DOHH2 (cell line): ENCODE results near the gene EOGT.

Source experiments
- H3F3A ChIP-seq: fragments of 200-600 bp; sonication (generic), shearing (Covaris generic); 2 replicates; pipeline ENCODE4 v1.6.0; 2016; ENCODE audit warnings: antibody characterized with exemption, mild to moderate bottlenecking; ENCODE audit not compliant: control insufficient read depth, insufficient read depth
- H3K27ac ChIP-seq: fragments of 200-600 bp; sonication (generic); 2 replicates; pipeline ENCODE4 v1.5.1; 2014; ENCODE audit warnings: low read depth, mild to moderate bottlenecking, low read length, moderate library complexity
- H3K27me3 ChIP-seq: fragments of 200-600 bp; sonication (generic); 2 replicates; pipeline ENCODE4 v1.6.1; 2014; ENCODE audit warnings: mild to moderate bottlenecking, low read length, mixed read lengths; ENCODE audit not compliant: control insufficient read depth
- H3K36me3 ChIP-seq: fragments of 200-600 bp; sonication (generic); 2 replicates; pipeline ENCODE4 v1.6.1; 2014; ENCODE audit warnings: mild to moderate bottlenecking, low read length, moderate library complexity, mixed read lengths; ENCODE audit not compliant: control insufficient read depth
- H3K4me1 ChIP-seq: fragments of 200-600 bp; sonication (generic); 2 replicates; pipeline ENCODE4 v1.6.1; 2014; ENCODE audit warnings: mild to moderate bottlenecking, low read length, mixed read lengths; ENCODE audit not compliant: control insufficient read depth
- H3K4me2 ChIP-seq: fragments of 200-600 bp; sonication (generic); 2 replicates; pipeline ENCODE4 v1.6.0; 2014; ENCODE audit warnings: mild to moderate bottlenecking, low read length, moderate library complexity
- H3K4me3 ChIP-seq: fragments of 200-600 bp; sonication (generic); 2 replicates; pipeline ENCODE4 v1.5.1; 2014; ENCODE audit warnings: mild to moderate bottlenecking, low read length, mixed read lengths
- H3K79me2 ChIP-seq: fragments of 200-600 bp; sonication (generic); 2 replicates; pipeline ENCODE4 v1.6.1; 2014; ENCODE audit warnings: mild to moderate bottlenecking, low read length, mixed read lengths; ENCODE audit not compliant: control insufficient read depth
- H3K9me2 ChIP-seq: fragments of 200-600 bp; sonication (generic); replicated peaks from 2 replicates; pipeline ENCODE4 v1.6.1; 2014; ENCODE audit warnings: mild to moderate bottlenecking, low read length, mixed read lengths; ENCODE audit not compliant: control insufficient read depth
- H3K9me3 ChIP-seq: fragments of 200-600 bp; sonication (generic); 2 replicates; pipeline ENCODE4 v1.6.1; 2014; ENCODE audit warnings: antibody characterized with exemption, low read length, mixed read lengths; ENCODE audit not compliant: control insufficient read depth, insufficient read depth
- H4K20me1 ChIP-seq: fragments of 200-600 bp; sonication (generic); 2 replicates; pipeline ENCODE4 v1.6.0; 2014; ENCODE audit warnings: low read depth, mild to moderate bottlenecking, antibody characterized with exemption, low read length, moderate library complexity; ENCODE audit not compliant: control insufficient read depth, insufficient read depth
- EZH2phosphoT487 ChIP-seq: fragments of 200-600 bp; sonication (generic); IDR thresholded peaks from 2 replicates; pipeline ENCODE4 v1.6.1; 2017; ENCODE audit warnings: borderline replicate concordance, mild to moderate bottlenecking, antibody characterized with exemption, low read length, moderate library complexity, mixed read lengths
- TF ChIP-seq, protein P1 (sequence below): fragments of 200-600 bp; sonication (generic); IDR thresholded peaks from one replicate; pipeline ENCODE4 v1.5.1; 2014; ENCODE audit warnings: antibody characterized with exemption, mild to moderate bottlenecking, low read depth, low read length; ENCODE audit not compliant: poor library complexity, severe bottlenecking

EOGT gene

DNA sequence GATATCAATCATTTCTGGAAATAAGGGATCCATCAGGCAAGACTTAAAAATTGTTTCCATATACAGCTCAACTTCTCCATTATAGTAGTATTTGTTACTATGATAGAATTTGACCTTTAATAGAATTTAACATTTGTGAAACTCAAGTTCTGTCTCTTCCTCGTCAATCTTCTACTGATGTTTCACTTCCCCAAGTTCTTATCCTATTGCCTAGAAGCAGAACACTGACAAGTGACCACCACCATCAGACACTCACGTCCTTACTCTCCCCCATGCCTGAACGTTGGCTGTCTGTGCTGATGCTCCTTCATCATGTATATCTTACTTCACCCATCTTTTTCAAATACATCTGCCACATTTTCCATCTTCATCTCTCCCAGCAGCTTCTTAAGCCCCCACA lies 54.6 kb downstream of the EOGT start:
- TF ChIP-seq, protein P1, sequence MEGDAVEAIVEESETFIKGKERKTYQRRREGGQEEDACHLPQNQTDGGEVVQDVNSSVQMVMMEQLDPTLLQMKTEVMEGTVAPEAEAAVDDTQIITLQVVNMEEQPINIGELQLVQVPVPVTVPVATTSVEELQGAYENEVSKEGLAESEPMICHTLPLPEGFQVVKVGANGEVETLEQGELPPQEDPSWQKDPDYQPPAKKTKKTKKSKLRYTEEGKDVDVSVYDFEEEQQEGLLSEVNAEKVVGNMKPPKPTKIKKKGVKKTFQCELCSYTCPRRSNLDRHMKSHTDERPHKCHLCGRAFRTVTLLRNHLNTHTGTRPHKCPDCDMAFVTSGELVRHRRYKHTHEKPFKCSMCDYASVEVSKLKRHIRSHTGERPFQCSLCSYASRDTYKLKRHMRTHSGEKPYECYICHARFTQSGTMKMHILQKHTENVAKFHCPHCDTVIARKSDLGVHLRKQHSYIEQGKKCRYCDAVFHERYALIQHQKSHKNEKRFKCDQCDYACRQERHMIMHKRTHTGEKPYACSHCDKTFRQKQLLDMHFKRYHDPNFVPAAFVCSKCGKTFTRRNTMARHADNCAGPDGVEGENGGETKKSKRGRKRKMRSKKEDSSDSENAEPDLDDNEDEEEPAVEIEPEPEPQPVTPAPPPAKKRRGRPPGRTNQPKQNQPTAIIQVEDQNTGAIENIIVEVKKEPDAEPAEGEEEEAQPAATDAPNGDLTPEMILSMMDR: no peak
- TF ChIP-seq EZH2phosphoT487: no peak
- H3K27me3 ChIP-seq: peaks cover 3% of the 10 kb centered on the region

DNA sequence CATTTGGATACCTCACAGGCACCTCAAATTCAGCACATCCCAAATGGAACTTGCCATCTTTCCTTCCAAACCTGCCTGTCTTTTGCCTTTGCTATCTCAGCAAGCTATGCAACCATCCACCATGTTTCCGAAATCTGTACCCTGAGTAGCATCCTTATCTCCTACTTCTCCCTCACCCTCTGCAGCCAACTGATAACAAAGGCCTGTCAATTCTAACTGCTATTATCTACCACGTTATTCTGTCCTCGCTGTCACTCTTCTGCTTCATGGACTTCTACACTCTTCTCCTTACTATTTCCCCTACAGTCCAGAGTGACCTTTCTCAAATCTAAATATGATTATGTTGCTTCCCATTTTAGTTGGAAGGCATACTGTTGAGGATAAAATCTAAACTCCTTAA lies 55.6 kb downstream of the EOGT start:
- H3K4me3 ChIP-seq: no peak overlapping the region
- no peaks in the 10 kb centered on the region; the same call in 1 of the 2 replicates for H3K27me3 ChIP-seq
- TF ChIP-seq, protein P1: no peak
- TF ChIP-seq EZH2phosphoT487: no peak
- no peaks in the 10 kb centered on the region for H3K4me1 ChIP-seq
- H3K4me2 ChIP-seq: no peak overlapping the region
- no peaks in the 10 kb centered on the region for H3K9me3 ChIP-seq
- no peaks in the 10 kb centered on the region for H3K9me2 ChIP-seq
- H4K20me1 ChIP-seq: no peaks in the 10 kb centered on the region
- H3F3A ChIP-seq: no peaks in the 10 kb centered on the region
- no peak overlapping the region for H3K27ac ChIP-seq
- no peaks in the 10 kb centered on the region for H3K79me2 ChIP-seq
- H3K36me3 ChIP-seq: no peaks in the 10 kb centered on the region

More for the DNA sequence above, 54.6 kb downstream of the EOGT start:
- H3K27ac ChIP-seq: no peak overlapping the region
- no peak overlapping the region for H3K4me2 ChIP-seq
- no peaks in the 10 kb centered on the region for H3K36me3 ChIP-seq
- H3K9me2 ChIP-seq: no peaks in the 10 kb centered on the region
- H4K20me1 ChIP-seq: no peaks in the 10 kb centered on the region
- no peaks in the 10 kb centered on the region for H3K79me2 ChIP-seq
- no peaks in the 10 kb centered on the region for H3K4me1 ChIP-seq
- H3K4me3 ChIP-seq: no peak overlapping the region
- H3K9me3 ChIP-seq: no peaks in the 10 kb centered on the region
- H3F3A ChIP-seq: no peaks in the 10 kb centered on the region

DNA sequence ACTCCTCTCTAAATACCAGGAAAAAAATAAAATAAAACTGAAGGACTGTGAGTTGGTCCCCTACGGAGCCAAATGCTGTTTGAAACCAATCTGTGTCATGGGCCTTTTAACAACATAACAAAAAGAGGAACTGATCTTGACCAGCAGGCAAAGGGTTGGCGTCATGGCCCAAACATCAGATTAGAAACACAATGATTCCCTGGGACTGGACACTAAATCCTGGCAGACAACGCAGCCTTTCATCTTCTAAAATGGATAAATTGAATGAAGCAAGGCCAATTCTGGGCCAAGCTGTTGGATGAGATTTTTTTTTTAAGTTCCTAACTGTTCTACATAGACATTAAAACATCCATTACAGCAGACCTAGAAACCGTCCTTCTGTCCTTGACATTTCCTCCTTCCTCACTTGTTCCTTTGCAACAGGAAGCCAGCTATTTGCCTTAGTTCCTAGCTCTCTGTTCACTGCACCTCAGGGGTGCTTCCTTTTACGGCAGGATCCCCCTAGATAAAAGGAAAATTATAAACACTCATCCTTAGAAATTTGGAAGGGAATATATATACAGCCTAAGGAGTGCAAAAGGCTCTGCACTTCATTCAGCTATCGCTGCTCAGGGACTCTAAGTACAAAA lies 59.6 kb downstream of the EOGT start:
- H3K79me2 ChIP-seq: no peaks in the 10 kb centered on the region
- no peaks in the 10 kb centered on the region for H4K20me1 ChIP-seq
- no peak overlapping the region for H3K4me3 ChIP-seq
- no peaks in the 10 kb centered on the region for H3K9me2 ChIP-seq
- H3K27me3 ChIP-seq: no peaks in the 10 kb centered on the region; the same call in 1 of the 2 replicates
- no peaks in the 10 kb centered on the region for H3K36me3 ChIP-seq
- H3K4me2 ChIP-seq: no peak overlapping the region
- H3F3A ChIP-seq: no peaks in the 10 kb centered on the region
- no peaks in the 10 kb centered on the region for H3K9me3 ChIP-seq
- no peaks in the 10 kb centered on the region for H3K4me1 ChIP-seq
- TF ChIP-seq, protein P1: no peak
- TF ChIP-seq EZH2phosphoT487: no peak
- no peak overlapping the region for H3K27ac ChIP-seq
